Hepatocyte (in vitro differentiated cells): ENCODE results near the gene SLC25A12. TPM values are rescaled to one million over a fixed set of nuclear protein-coding genes. Genes with fewer than 3 reads are reported as not detected.

Experiments used
- DNase-seq: peaks from one replicate; pipeline ENCODE4 v3.0.0-alpha.2; 2016; ENCODE audit warnings: low spot score
- H2AFZ ChIP-seq: fragments of 200-600 bp; sonication (generic); 2 replicates; pipeline ENCODE4 v1.6.0; 2016; ENCODE audit warnings: antibody characterized with exemption, mild to moderate bottlenecking
- H3K27ac ChIP-seq: fragments of 200-600 bp; sonication (generic); 2 replicates; pipeline ENCODE4 v1.5.1; 2016; ENCODE audit warnings: mild to moderate bottlenecking
- H3K27me3 ChIP-seq: fragments of 200-600 bp; sonication (generic); 2 replicates; pipeline ENCODE4 v1.6.1; 2016
- H3K36me3 ChIP-seq: fragments of 200-600 bp; sonication (generic); replicated peaks from 2 replicates; pipeline ENCODE4 v1.5.1; 2016; ENCODE audit warnings: low read depth; ENCODE audit not compliant: insufficient read depth
- H3K4me1 ChIP-seq: fragments of 200-600 bp; sonication (generic); 2 replicates; pipeline ENCODE4 v1.5.1; 2016; ENCODE audit warnings: mild to moderate bottlenecking, moderate library complexity; ENCODE audit not compliant: insufficient read depth
- H3K4me2 ChIP-seq: fragments of 200-600 bp; sonication (generic); 2 replicates; pipeline ENCODE4 v1.6.0; 2016
- H3K4me3 ChIP-seq: fragments of 200-600 bp; sonication (generic); 2 replicates; pipeline ENCODE4 v1.5.1; 2016; ENCODE audit warnings: mild to moderate bottlenecking
- H3K79me2 ChIP-seq: fragments of 200-600 bp; sonication (generic); 2 replicates; pipeline ENCODE4 v1.6.0; 2017; ENCODE audit warnings: mild to moderate bottlenecking
- H3K9me2 ChIP-seq: fragments of 200-600 bp; sonication (generic); replicated peaks from 2 replicates; pipeline ENCODE4 v1.6.0; 2017; ENCODE audit warnings: mild to moderate bottlenecking; ENCODE audit not compliant: insufficient read depth
- H3K9me3 ChIP-seq: fragments of 200-600 bp; sonication (generic); 2 replicates; pipeline ENCODE4 v1.5.1; 2016; ENCODE audit warnings: low read depth, mild to moderate bottlenecking
- H4K20me1 ChIP-seq: fragments of 200-600 bp; sonication (generic); 2 replicates; pipeline ENCODE4 v1.6.0; 2016; ENCODE audit warnings: mild to moderate bottlenecking; ENCODE audit not compliant: insufficient read depth, poor library complexity, severe bottlenecking
- CTCF ChIP-seq: fragments of 200-600 bp; sonication (generic); IDR thresholded peaks from 2 replicates; pipeline ENCODE4 v1.5.1; 2016; ENCODE audit warnings: antibody characterized with exemption, mild to moderate bottlenecking; ENCODE audit not compliant: poor library complexity
- EZH2 ChIP-seq: fragments of 200-600 bp; sonication (generic); IDR thresholded peaks from 2 replicates; pipeline ENCODE4 v1.6.1; 2016; ENCODE audit warnings: antibody characterized with exemption, mild to moderate bottlenecking, borderline replicate concordance
- EZH2phosphoT487 ChIP-seq: fragments of 200-600 bp; sonication (generic); IDR thresholded peaks from one replicate; pipeline ENCODE4 v1.6.1; 2018; ENCODE audit warnings: antibody characterized with exemption, mild to moderate bottlenecking, low read depth, moderate library complexity; ENCODE audit not compliant: unreplicated experiment, severe bottlenecking
- WGBS: methylation state at CpG from one replicate; pipeline ENCODE4 v1.1.6; 2016; ENCODE audit warnings: low lambda C conversion rate; ENCODE audit errors: missing lambda C conversion rate; 5-methylcytosine and 5-hydroxymethylcytosine counted together
- polyA plus RNA-seq: library from polyadenylated mRNA; unstranded; fragments of >200 nt; fragmentation: Nextera tagmentation; extraction: Ambion mirVana; gene quantifications from 2 replicates; pipeline ENCODE4 v1.2.1, GENCODE V29; 2016
- total RNA-seq: library from RNA; depleted of rRNA; stranded (reverse); fragments of >200 nt; gene quantifications from 2 replicates; pipeline ENCODE4 v1.2.3, GENCODE V29; 2014

The SLC25A12 gene
- total and polyA plus RNA-seq, 2 experiments from 2014 or later: 7.1 to 11.1 TPM

GRCh38 chr2:171883275-171883893 lies 10.7 kb downstream of the SLC25A12 start:
- Histone ChIP-seq H3K79me2 (no peaks in the 10 kb centered on the region), H3K27ac (no peak overlapping the region), H3K4me1 (no peaks in the 10 kb centered on the region), H3K9me2 (no peaks in the 10 kb centered on the region), H3K9me3 (no peaks in the 10 kb centered on the region), H4K20me1 (no peaks in the 10 kb centered on the region), H2AFZ (no peak overlapping the region), H3K27me3 (no peaks in the 10 kb centered on the region), H3K36me3 (no peaks in the 10 kb centered on the region), H3K4me3 (no peak overlapping the region), H3K4me2 (no peak overlapping the region)
- 84% methylated on average over 5 of the region's 5 CpGs for WGBS
- DNase-seq: no peak
- no peak for TF ChIP-seq EZH2phosphoT487
- no peak for TF ChIP-seq EZH2
- no peak for TF ChIP-seq CTCF

GRCh38 chr2:171882089-171882769 lies 11.8 kb downstream of the SLC25A12 start:
- Histone ChIP-seq H3K4me2 (no peak overlapping the region), H3K9me3 (no peaks in the 10 kb centered on the region), H3K4me3 (no peak overlapping the region), H3K9me2 (no peaks in the 10 kb centered on the region), H2AFZ (no peak overlapping the region), H3K79me2 (no peaks in the 10 kb centered on the region), H4K20me1 (no peaks in the 10 kb centered on the region), H3K27me3 (no peaks in the 10 kb centered on the region), H3K27ac (no peak overlapping the region), H3K36me3 (no peaks in the 10 kb centered on the region), H3K4me1 (no peaks in the 10 kb centered on the region)
- TF ChIP-seq EZH2phosphoT487 (no peak), CTCF (no peak), EZH2 (no peak)
- WGBS: 90% methylated on average over 2 of the region's 2 CpGs
- DNase-seq: no peak

- no peaks in the 10 kb centered on the region for H4K20me1 ChIP-seq
- H3K4me3 ChIP-seq: no peak overlapping the region
- no peak for TF ChIP-seq CTCF
- no peak for TF ChIP-seq EZH2
- TF ChIP-seq EZH2phosphoT487: no peak
- DNase-seq: no peak
- H3K36me3 ChIP-seq: no peaks in the 10 kb centered on the region
- no peak overlapping the region for H3K27ac ChIP-seq
- no peaks in the 10 kb centered on the region for H3K9me2 ChIP-seq
- no peak overlapping the region for H2AFZ ChIP-seq
- no peaks in the 10 kb centered on the region for H3K9me3 ChIP-seq
- no peaks in the 10 kb centered on the region for H3K4me1 ChIP-seq
- no peaks in the 10 kb centered on the region for H3K79me2 ChIP-seq
- H3K27me3 ChIP-seq: no peaks in the 10 kb centered on the region
- no peak overlapping the region for H3K4me2 ChIP-seq
- WGBS: 96% methylated on average over 3 of the region's 3 CpGs
These were observed 13.3 kb downstream of the SLC25A12 start for GRCh38 chr2:171880774-171881173.
